Mucosa of gallbladder (tissue), 1 donor: Measurements from ENCODE around the gene DTWD2. TPM values are rescaled to one million over a fixed set of nuclear protein-coding genes. Genes with fewer than 3 reads are reported as not detected.
A peak's percentile ranks its signal among the peaks of the same experiment; 100 is the strongest.
"Not testable (repeated sequence)": the region's sequence is repeated elsewhere in the genome, so short reads cannot be mapped to it uniquely, and the experiment has no call there.

Experiments
- DNase-seq: peaks from one replicate; pipeline ENCODE4 v3.0.0-alpha.2; 2020; ENCODE audit warnings: low spot score
- total RNA-seq: library from RNA; stranded (reverse); gene quantifications from one replicate; pipeline ENCODE4 v1.2.1, GENCODE V29; 2021
- donor health status: DM: no; HTN: no; CAD: no.

Gene DTWD2
- total RNA-seq, 1 donor from 2014 or later, result 9.5 TPM

GRCh38 chr5:118873417-118873816, 114.9 kb downstream of the DTWD2 start:
- DNase-seq, result no peak

- no peak for DNase-seq
These were observed 125.0 kb downstream of the DTWD2 start for GRCh38 chr5:118863345-118863744.

GRCh38 chr5:118862596-118862995, 125.8 kb downstream of the DTWD2 start:
- DNase-seq, result no peak

- no peak for DNase-seq
These were observed 130.6 kb downstream of the DTWD2 start for GRCh38 chr5:118857700-118858099.

- DNase-seq, result no peak
These were observed 133.5 kb downstream of the DTWD2 start for GRCh38 chr5:118854819-118855218.

- not testable (repeated sequence) for DNase-seq
These were observed 136.6 kb downstream of the DTWD2 start for GRCh38 chr5:118851785-118852184.

- not testable (repeated sequence) for DNase-seq
These were observed 138.8 kb downstream of the DTWD2 start for GRCh38 chr5:118849507-118849906.

- no peak for DNase-seq
These were observed 144.0 kb downstream of the DTWD2 start for GRCh38 chr5:118844351-118844750.

GRCh38 chr5:118834710-118835109, 153.6 kb downstream of the DTWD2 start:
- DNase-seq, result no peak

- DNase-seq, result no peak
These were observed 155.4 kb downstream of the DTWD2 start for GRCh38 chr5:118832974-118833373.

GRCh38 chr5:118825226-118825625, 163.1 kb downstream of the DTWD2 start:
- DNase-seq, result no peak

GRCh38 chr5:118818604-118819003, 169.7 kb downstream of the DTWD2 start:
- no peak for DNase-seq

- no peak for DNase-seq
These were observed 179.9 kb downstream of the DTWD2 start for GRCh38 chr5:118808441-118808840.

GRCh38 chr5:118806571-118806970, 181.8 kb downstream of the DTWD2 start:
- no peak for DNase-seq

- no peak for DNase-seq
These were observed 186.0 kb downstream of the DTWD2 start for GRCh38 chr5:118802335-118802734.

- DNase-seq, result no peak
These were observed 192.3 kb downstream of the DTWD2 start for GRCh38 chr5:118796081-118796480.

- DNase-seq, result no peak
These were observed 194.1 kb downstream of the DTWD2 start for GRCh38 chr5:118794281-118794680.

GRCh38 chr5:118793652-118794051, 194.7 kb downstream of the DTWD2 start:
- DNase-seq, result no peak

- no peak for DNase-seq
These were observed 195.3 kb downstream of the DTWD2 start for GRCh38 chr5:118793091-118793490.

GRCh38 chr5:118791926-118792734, 196.2 kb downstream of the DTWD2 start:
- peak; percentile 34 for DNase-seq

- DNase-seq, result no peak
These were observed 199.0 kb downstream of the DTWD2 start for GRCh38 chr5:118789366-118789765.

- DNase-seq, result no peak
These were observed 200.0 kb downstream of the DTWD2 start for GRCh38 chr5:118788351-118788750.
